HepG2 (cell line): ENCODE measurements around the gene FAM209B.

Experiments
- CSRNP1 ChIP-seq: sonication (generic); formaldehyde crosslinking; IDR thresholded peaks from 2 replicates; pipeline ENCODE4 v1.8.1; 2023; ENCODE audit warnings: mild to moderate bottlenecking, missing genetic modification reagents
- EP300 ChIP-seq, 3 experiments: sonication (generic) in 1 of 3; formaldehyde crosslinking in 1 of 3; IDR thresholded peaks; 2 replicates each; pipeline versions ENCODE4 v1.5.1 to v1.6.1; 2011 to 2020; ENCODE audit warnings: low read depth in 2 of 3, low read length in 2 of 3, borderline replicate concordance in 1 of 3, improper control_type of control experiment in 1 of 3, mild to moderate bottlenecking in 1 of 3, missing genetic modification reagents in 1 of 3, moderate library complexity in 1 of 3
- HDAC2 ChIP-seq: sonication (generic); formaldehyde crosslinking; IDR thresholded peaks from 2 replicates; pipeline ENCODE4 v1.4.0; 2020; ENCODE audit warnings: missing genetic modification reagents
- NFYB ChIP-seq: sonication (generic); formaldehyde crosslinking; IDR thresholded peaks from 2 replicates; pipeline ENCODE4 v1.4.0; 2020; ENCODE audit warnings: missing genetic modification reagents
- RFX5 ChIP-seq: IDR thresholded peaks from 2 replicates; pipeline ENCODE4 v1.6.1; 2011; ENCODE audit warnings: low read depth, low read length, improper control_type of control experiment
- RXRA ChIP-seq: sonication (generic); formaldehyde crosslinking; IDR thresholded peaks from 2 replicates; pipeline ENCODE4 v1.5.1; 2020; ENCODE audit warnings: missing genetic modification reagents
- SP2 ChIP-seq: sonication (generic); formaldehyde crosslinking; IDR thresholded peaks from 2 replicates; pipeline ENCODE4 v1.5.1; 2020; ENCODE audit warnings: mild to moderate bottlenecking, missing genetic modification reagents
- ZBTB21 ChIP-seq: sonication (generic); formaldehyde crosslinking; IDR thresholded peaks from 2 replicates; pipeline ENCODE4 v1.4.0; 2020; ENCODE audit warnings: missing genetic modification reagents
- ZNF614 ChIP-seq: IDR thresholded peaks from 2 replicates; pipeline ENCODE4 v1.6.1; 2018; ENCODE audit warnings: missing biosample characterization, missing genetic modification reagents, inconsistent platforms, borderline replicate concordance
- TF ChIP-seq, protein P1 (sequence below): sonication (generic); formaldehyde crosslinking; IDR thresholded peaks from 2 replicates; pipeline ENCODE4 v1.5.0; 2020; ENCODE audit warnings: mild to moderate bottlenecking, missing genetic modification reagents, moderate library complexity
- TF ChIP-seq, protein P2 (sequence below): sonication (generic); formaldehyde crosslinking; IDR thresholded peaks from 2 replicates; pipeline ENCODE4 v1.4.0; 2020; ENCODE audit warnings: missing genetic modification reagents, mild to moderate bottlenecking, borderline replicate concordance

DNA sequence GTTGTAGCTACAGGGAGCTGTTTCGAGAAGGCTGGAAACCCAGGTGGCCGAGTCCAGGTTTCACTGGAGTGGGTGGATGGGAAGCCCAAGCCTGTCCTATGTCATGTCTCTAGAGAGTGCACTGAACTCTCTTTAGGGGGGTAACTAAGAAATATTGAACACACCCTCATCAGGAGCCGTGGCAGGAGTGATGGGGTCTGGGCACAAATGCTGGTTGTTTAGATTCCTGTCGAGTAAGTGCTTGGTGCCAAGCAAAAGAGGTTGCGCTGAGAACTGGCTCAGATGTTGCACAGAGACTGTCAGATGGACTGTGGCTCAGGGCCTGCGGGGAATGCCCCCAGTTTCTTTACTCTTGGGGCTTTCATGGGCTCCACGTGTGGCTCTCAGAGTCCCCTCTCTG is 15.8 kb upstream of the FAM209B start:
- TF ChIP-seq HDAC2 (CRISPR knock-in tag) (no peak), SP2 (no peak), NFYB (no peak), ZNF614 (no peak), CSRNP1 (CRISPR knock-in tag) (no peak), RXRA (CRISPR knock-in tag) (no peak), EP300 (IDR thresholded peaks at IDR 0.05; ENCODE audit: low read depth in 2 of 2, low read length in 2 of 2) (no peak), EP300 (CRISPR knock-in tag; IDR thresholded peaks at IDR 0.05; ENCODE audit: borderline replicate concordance) (no peak), ZBTB21 (CRISPR knock-in tag) (no peak), RFX5 (no peak)
- TF ChIP-seq, protein P1, sequence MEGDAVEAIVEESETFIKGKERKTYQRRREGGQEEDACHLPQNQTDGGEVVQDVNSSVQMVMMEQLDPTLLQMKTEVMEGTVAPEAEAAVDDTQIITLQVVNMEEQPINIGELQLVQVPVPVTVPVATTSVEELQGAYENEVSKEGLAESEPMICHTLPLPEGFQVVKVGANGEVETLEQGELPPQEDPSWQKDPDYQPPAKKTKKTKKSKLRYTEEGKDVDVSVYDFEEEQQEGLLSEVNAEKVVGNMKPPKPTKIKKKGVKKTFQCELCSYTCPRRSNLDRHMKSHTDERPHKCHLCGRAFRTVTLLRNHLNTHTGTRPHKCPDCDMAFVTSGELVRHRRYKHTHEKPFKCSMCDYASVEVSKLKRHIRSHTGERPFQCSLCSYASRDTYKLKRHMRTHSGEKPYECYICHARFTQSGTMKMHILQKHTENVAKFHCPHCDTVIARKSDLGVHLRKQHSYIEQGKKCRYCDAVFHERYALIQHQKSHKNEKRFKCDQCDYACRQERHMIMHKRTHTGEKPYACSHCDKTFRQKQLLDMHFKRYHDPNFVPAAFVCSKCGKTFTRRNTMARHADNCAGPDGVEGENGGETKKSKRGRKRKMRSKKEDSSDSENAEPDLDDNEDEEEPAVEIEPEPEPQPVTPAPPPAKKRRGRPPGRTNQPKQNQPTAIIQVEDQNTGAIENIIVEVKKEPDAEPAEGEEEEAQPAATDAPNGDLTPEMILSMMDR, result no peak
- TF ChIP-seq, protein P2, sequence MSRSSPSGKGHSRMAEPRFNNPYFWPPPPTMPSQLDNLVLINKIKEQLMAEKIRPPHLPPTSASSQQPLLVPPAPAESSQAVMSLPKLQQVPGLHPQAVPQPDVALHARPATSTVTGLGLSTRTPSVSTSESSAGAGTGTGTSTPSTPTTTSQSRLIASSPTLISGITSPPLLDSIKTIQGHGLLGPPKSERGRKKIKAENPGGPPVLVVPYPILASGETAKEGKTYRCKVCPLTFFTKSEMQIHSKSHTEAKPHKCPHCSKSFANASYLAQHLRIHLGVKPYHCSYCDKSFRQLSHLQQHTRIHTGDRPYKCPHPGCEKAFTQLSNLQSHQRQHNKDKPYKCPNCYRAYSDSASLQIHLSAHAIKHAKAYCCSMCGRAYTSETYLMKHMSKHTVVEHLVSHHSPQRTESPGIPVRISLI (CRISPR knock-in tag), result no peak
